ENCODE data around the gene TAPBP. TPM values are rescaled to one million over a fixed set of nuclear protein-coding genes. Genes with fewer than 3 reads are reported as not detected.
A peak's percentile ranks its signal among the peaks of the same experiment; 100 is the strongest.

Gene TAPBP
- total RNA-seq, 4 donors from 2014 or later, result 175 to 423 (median 217) TPM

GRCh38 chr6:33315793-33316602, 2.1 kb upstream of the TAPBP start:
- in situ Hi-C loops (cut with MboI; ENCODE audit: low pct_ligation_motif_present in 1 of 4, low pct_unique_long_range_greater_than_20kb in 1 of 4, low sequenced_read_pairs in 3 of 4), result no loop called here
- H3K27me3 ChIP-seq, result no peaks in the 10 kb centered on the region
- H3K9me3 ChIP-seq, result no peaks in the 10 kb centered on the region
- TF ChIP-seq, protein P1, sequence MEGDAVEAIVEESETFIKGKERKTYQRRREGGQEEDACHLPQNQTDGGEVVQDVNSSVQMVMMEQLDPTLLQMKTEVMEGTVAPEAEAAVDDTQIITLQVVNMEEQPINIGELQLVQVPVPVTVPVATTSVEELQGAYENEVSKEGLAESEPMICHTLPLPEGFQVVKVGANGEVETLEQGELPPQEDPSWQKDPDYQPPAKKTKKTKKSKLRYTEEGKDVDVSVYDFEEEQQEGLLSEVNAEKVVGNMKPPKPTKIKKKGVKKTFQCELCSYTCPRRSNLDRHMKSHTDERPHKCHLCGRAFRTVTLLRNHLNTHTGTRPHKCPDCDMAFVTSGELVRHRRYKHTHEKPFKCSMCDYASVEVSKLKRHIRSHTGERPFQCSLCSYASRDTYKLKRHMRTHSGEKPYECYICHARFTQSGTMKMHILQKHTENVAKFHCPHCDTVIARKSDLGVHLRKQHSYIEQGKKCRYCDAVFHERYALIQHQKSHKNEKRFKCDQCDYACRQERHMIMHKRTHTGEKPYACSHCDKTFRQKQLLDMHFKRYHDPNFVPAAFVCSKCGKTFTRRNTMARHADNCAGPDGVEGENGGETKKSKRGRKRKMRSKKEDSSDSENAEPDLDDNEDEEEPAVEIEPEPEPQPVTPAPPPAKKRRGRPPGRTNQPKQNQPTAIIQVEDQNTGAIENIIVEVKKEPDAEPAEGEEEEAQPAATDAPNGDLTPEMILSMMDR (IDR thresholded peaks at IDR 0.05), result no peak
- TF ChIP-seq POLR2A (IDR thresholded peaks at IDR 0.05) (no peak), POLR2AphosphoS5 (IDR thresholded peaks at IDR 0.05) (no peak), EP300 (IDR thresholded peaks at IDR 0.05; ENCODE audit: low read depth) (no peak)
- intact Hi-C loops (cut with DNase I; ENCODE audit: low total_unique reads), result loop anchor here (10.0 kb wide), 1 partner anchor 99 kb away; the partner anchor contains the start of genes CUTA and PHF1
- no peak for DNase-seq
- peaks cover 0 to 21% (median 8%) of the 10 kb centered on the region in 4 donors for H3K36me3 ChIP-seq
- WGBS, 2 donors (ENCODE audit: low coverage in 1 of 2), result 92 to 100% methylated on average over 1 to 17 of the region's 17 CpGs
- no peak overlapping the region for H3K4me3 ChIP-seq
- H3K4me1 ChIP-seq, result peaks cover 28 to 69% (median 58%) of the 10 kb centered on the region in 4 donors
- peak overlapping the region in 3 of 4 donors; percentile 92 to 99 (median 95) for H3K27ac ChIP-seq

GRCh38 chr6:33314943-33315792, 1.3 kb upstream of the TAPBP start:
- H3K9me3 ChIP-seq, result no peaks in the 10 kb centered on the region
- peak overlapping the region in 3 of 4 donors; percentile 52 to 79 (median 63) for H3K4me3 ChIP-seq
- intact Hi-C loops (cut with DNase I; ENCODE audit: low total_unique reads) (loop anchor here (10.0 kb wide), 1 partner anchor 100 kb away; the partner anchor contains the start of genes CUTA and PHF1), in situ Hi-C loops (cut with MboI; ENCODE audit: low pct_ligation_motif_present in 1 of 4, low pct_unique_long_range_greater_than_20kb in 1 of 4, low sequenced_read_pairs in 3 of 4) (no loop called here)
- peak; percentile 86 for DNase-seq
- H3K27me3 ChIP-seq, result no peaks in the 10 kb centered on the region
- peaks cover 23 to 66% (median 50%) of the 10 kb centered on the region in 4 donors for H3K4me1 ChIP-seq
- peak in 2 of 3 donors; percentile 25 to 28 for TF ChIP-seq POLR2AphosphoS5 (IDR thresholded peaks at IDR 0.05)
- no peak for TF ChIP-seq EP300 (IDR thresholded peaks at IDR 0.05; ENCODE audit: low read depth)
- H3K27ac ChIP-seq, result peak overlapping the region; percentile 95 to 99 (median 98)
- 41 to 92% methylated on average over 2 to 44 of the region's 47 CpGs for WGBS, 2 donors (ENCODE audit: low coverage in 1 of 2)
- H3K36me3 ChIP-seq, result peaks cover 0 to 21% (median 6%) of the 10 kb centered on the region in 4 donors

- intact Hi-C loops (cut with DNase I; ENCODE audit: low total_unique reads), result loop anchor here (10.0 kb wide), 1 partner anchor 100 kb away; the partner anchor contains the start of genes CUTA and PHF1
- H3K36me3 ChIP-seq, result peaks cover 0 to 17% (median 3%) of the 10 kb centered on the region in 4 donors
- 0 to 3% methylated on average over 2 to 10 of the region's 10 CpGs for WGBS, 2 donors (ENCODE audit: low coverage in 1 of 2)
- H3K27me3 ChIP-seq, result no peaks in the 10 kb centered on the region
- DNase-seq, result peak; percentile 76
- in situ Hi-C loops (cut with MboI; ENCODE audit: low pct_ligation_motif_present in 1 of 4, low pct_unique_long_range_greater_than_20kb in 1 of 4, low sequenced_read_pairs in 3 of 4), result no loop called here
- H3K4me1 ChIP-seq, result peaks cover 23 to 60% (median 45%) of the 10 kb centered on the region in 4 donors
- TF ChIP-seq, protein P1 (IDR thresholded peaks at IDR 0.05), result no peak
- TF ChIP-seq EP300 (IDR thresholded peaks at IDR 0.05; ENCODE audit: low read depth) (peak; percentile 38), POLR2A (IDR thresholded peaks at IDR 0.05) (no peak), POLR2AphosphoS5 (IDR thresholded peaks at IDR 0.05) (peak in 1 of 3 donors; percentile 54)
- no peaks in the 10 kb centered on the region for H3K9me3 ChIP-seq
- H3K4me3 ChIP-seq, result peak overlapping the region; percentile 52 to 94 (median 71)
- peak overlapping the region; percentile 95 to 99 (median 98) for H3K27ac ChIP-seq
These were observed 651 bp upstream of the TAPBP start for GRCh38 chr6:33314515-33314942.

- H3K4me1 ChIP-seq, result peaks cover 18 to 47% (median 32%) of the 10 kb centered on the region in 4 donors
- WGBS, 2 donors (ENCODE audit: low coverage in 1 of 2), result 0 to 2% methylated on average over 6 to 33 of the region's 33 CpGs
- no peaks in the 10 kb centered on the region for H3K9me3 ChIP-seq
- TF ChIP-seq POLR2A (IDR thresholded peaks at IDR 0.05), result no peak
- TF ChIP-seq POLR2AphosphoS5 (IDR thresholded peaks at IDR 0.05), result peak in 1 of 3 donors; percentile 17
- TF ChIP-seq EP300 (IDR thresholded peaks at IDR 0.05; ENCODE audit: low read depth), result no peak
- H3K27me3 ChIP-seq, result no peaks in the 10 kb centered on the region
- in situ Hi-C loops (cut with MboI; ENCODE audit: low pct_ligation_motif_present in 1 of 4, low pct_unique_long_range_greater_than_20kb in 1 of 4, low sequenced_read_pairs in 3 of 4), result no loop called here
- intact Hi-C loops (cut with DNase I; ENCODE audit: low total_unique reads), result loop anchor here (10.0 kb wide), 1 partner anchor 102 kb away; the partner anchor contains the start of genes CUTA and PHF1
- DNase-seq, result peak; percentile 63
- peaks cover 0 to 13% (median 0%) of the 10 kb centered on the region in 4 donors for H3K36me3 ChIP-seq
- peak overlapping the region; percentile 52 to 94 (median 71) for H3K4me3 ChIP-seq
- peak overlapping the region; percentile 95 to 99 (median 98) for H3K27ac ChIP-seq
These were observed 671 bp downstream of the TAPBP start for GRCh38 chr6:33313105-33313708.
